ENCODE data around the gene BMPR1A. TPM values are rescaled to one million over a fixed set of nuclear protein-coding genes. Genes with fewer than 3 reads are reported as not detected.
"Not testable (repeated sequence)": the region's sequence is repeated elsewhere in the genome, so short reads cannot be mapped to it uniquely, and the experiment has no call there.

BMPR1A gene
- total RNA-seq, 1 donor from 2014 or later: 11.8 TPM

GRCh38 chr10:86734207-86734988 lies 22.0 kb upstream of the BMPR1A start:
- POLR2A ChIA-PET: interaction anchor here (1.0 kb wide), 1 partner anchor 22 kb away, joined by 3 read pairs; no protein-coding TSS in a partner anchor
- Mint-ChIP-seq H3K27ac (no peak overlapping the region), H3K36me3 (ENCODE audit: low read depth) (no peaks in the 10 kb centered on the region), H3K27me3 (peaks cover 14% of the 10 kb centered on the region), H3K4me1 (no peaks in the 10 kb centered on the region), H3K9me3 (no peaks in the 10 kb centered on the region), H3K4me3 (no peak overlapping the region)
- intact Hi-C loops (cut with micrococcal nuclease): no loop called here
- ATAC-seq (ENCODE audit: low read depth) (peak; percentile 42), DNase-seq (no peak)
- CTCF ChIA-PET: no interaction called here
- no peak for TF ChIP-seq CTCF (IDR thresholded peaks at IDR 0.05)

GRCh38 chr10:86735278-86735677 lies 21.1 kb upstream of the BMPR1A start:
- H3K4me1 Mint-ChIP-seq; H3K27me3 Mint-ChIP-seq; intact Hi-C loops (cut with micrococcal nuclease); H3K36me3 Mint-ChIP-seq (ENCODE audit: low read depth); DNase-seq; H3K4me3 Mint-ChIP-seq; H3K27ac Mint-ChIP-seq; CTCF ChIA-PET; POLR2A ChIA-PET; ATAC-seq (ENCODE audit: low read depth); H3K9me3 Mint-ChIP-seq: not testable (repeated sequence)

- Mint-ChIP-seq H3K27ac (no peak overlapping the region), H3K4me1 (no peaks in the 10 kb centered on the region), H3K27me3 (peaks cover 16% of the 10 kb centered on the region), H3K36me3 (ENCODE audit: low read depth) (no peaks in the 10 kb centered on the region), H3K4me3 (no peak overlapping the region), H3K9me3 (no peaks in the 10 kb centered on the region)
- ATAC-seq (ENCODE audit: low read depth) (no peak), DNase-seq (no peak)
- intact Hi-C loops (cut with micrococcal nuclease): no loop called here
- no peak for TF ChIP-seq CTCF (IDR thresholded peaks at IDR 0.05)
- ChIA-PET CTCF (interaction anchor here (0.7 kb wide), 1 partner anchor 47 kb away, joined by 3 read pairs; no protein-coding TSS in a partner anchor), POLR2A (no interaction called here)
These were observed 14.2 kb upstream of the BMPR1A start for GRCh38 chr10:86742230-86742629.

GRCh38 chr10:86744067-86744725 lies 12.2 kb upstream of the BMPR1A start:
- H3K27me3 Mint-ChIP-seq: peaks cover 14% of the 10 kb centered on the region
- no peaks in the 10 kb centered on the region for H3K36me3 Mint-ChIP-seq (ENCODE audit: low read depth)
- TF ChIP-seq CTCF (IDR thresholded peaks at IDR 0.05): no peak
- CTCF ChIA-PET: no interaction called here
- no peaks in the 10 kb centered on the region for H3K9me3 Mint-ChIP-seq
- POLR2A ChIA-PET: no interaction called here
- H3K4me1 Mint-ChIP-seq: peaks cover 6% of the 10 kb centered on the region
- DNase-seq (no peak), ATAC-seq (ENCODE audit: low read depth) (no peak)
- H3K4me3 Mint-ChIP-seq: no peak overlapping the region
- H3K27ac Mint-ChIP-seq: no peak overlapping the region
- intact Hi-C loops (cut with micrococcal nuclease): no loop called here

GRCh38 chr10:86747796-86748581 lies 8.4 kb upstream of the BMPR1A start:
- Mint-ChIP-seq H3K4me1 (peaks cover 13% of the 10 kb centered on the region), H3K36me3 (ENCODE audit: low read depth) (no peaks in the 10 kb centered on the region), H3K4me3 (no peak overlapping the region), H3K27me3 (peaks cover 3% of the 10 kb centered on the region), H3K9me3 (no peaks in the 10 kb centered on the region), H3K27ac (no peak overlapping the region)
- ChIA-PET POLR2A (no interaction called here), CTCF (no interaction called here)
- no peak for TF ChIP-seq CTCF (IDR thresholded peaks at IDR 0.05)
- DNase-seq: no peak
- ATAC-seq (ENCODE audit: low read depth): no peak
- intact Hi-C loops (cut with micrococcal nuclease): no loop called here

All from activated B cell treated with CpG ODN at 0.5 μM for 24 hours (primary cell).